GDM1 (cell line): Measurements from ENCODE around the gene PRSS57.
"Not testable (repeated sequence)": the region's sequence is repeated elsewhere in the genome, so short reads cannot be mapped to it uniquely, and the experiment has no call there.

Experiments used
- DNase-seq: peaks from one replicate; lab custom pipeline; 2025; lab: John Stamatoyannopoulos, UW

The PRSS57 gene

DNA sequence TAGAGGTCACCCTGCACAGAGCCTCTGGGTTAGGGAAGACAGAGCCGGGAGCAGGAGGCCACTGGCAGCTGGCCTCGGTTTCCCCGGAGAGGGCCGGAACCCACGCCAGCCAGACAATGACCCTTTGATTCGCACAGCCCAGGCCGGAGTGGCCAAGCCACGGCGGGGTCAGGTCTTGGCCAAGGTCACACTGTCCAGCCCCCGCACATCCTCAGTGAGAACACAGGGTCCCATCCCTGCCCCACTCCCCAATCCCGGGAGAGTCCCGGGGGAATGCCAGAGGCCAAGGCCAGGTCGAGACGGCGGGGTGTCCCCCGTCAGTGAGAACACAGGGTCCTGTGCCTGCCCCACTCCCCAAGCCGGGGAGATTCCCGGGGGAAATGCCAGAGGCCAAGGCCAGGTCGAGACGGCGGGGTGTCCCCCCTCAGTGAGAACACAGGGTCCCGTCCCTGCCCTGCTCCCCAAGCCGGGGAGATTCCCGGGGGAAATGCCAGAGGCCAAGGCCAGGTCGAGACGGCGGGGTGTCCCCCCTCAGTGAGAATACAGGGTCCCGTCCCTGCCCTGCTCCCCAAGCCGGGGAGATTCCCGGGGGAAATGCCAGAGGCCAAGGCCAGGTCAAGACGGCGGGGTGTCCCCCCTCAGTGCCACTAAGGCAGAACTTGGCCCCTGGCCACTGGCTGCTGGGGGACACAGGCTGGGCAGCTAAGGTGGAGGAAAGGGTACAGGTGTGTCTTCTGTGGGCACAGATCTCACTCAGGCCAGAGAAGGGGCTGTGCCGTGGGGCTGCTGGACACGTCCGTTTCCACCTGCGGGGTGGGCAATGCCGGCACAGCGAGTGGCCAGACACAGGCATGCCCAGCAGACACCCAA lies 20.7 kb downstream of the PRSS57 start:
- no peak for DNase-seq

- DNase-seq, result no peak
Measured at GRCh38 chr19:670609-671075, 24.6 kb downstream of the PRSS57 start.

DNA sequence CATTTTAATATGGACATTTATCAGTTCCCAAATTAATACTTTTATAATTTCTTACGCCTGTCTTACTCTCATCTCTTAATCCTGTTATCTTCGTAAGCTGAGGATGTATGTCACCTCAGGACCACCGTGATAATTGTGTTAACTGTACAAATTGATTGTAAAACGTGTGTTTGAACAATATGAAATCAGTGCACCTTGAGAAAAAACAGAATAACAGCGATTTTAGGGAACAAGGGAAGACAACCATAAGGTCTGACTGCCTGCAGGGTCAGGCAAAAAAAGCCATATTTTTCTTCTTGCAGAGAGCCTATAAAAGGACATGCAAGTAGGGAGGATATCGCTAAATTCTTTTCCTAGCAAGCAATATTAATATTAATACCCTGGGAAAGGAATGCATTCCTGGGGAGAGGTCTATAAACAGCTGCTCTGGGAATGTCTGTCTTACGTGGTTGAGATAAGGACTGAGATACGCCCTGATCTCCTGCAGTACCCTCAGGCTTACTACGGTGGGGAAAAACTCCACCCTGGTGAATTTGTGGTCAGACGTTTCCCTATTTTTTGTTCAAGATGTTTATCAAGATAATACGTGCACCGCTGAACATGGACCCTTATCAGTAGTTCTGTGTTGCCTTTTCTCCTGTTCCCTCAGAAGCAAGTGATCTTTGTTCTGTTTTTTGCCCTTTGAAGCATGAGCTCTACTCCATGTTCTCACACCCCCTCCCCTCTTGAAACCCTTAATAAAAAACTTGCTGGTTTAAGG lies 26.4 kb downstream of the PRSS57 start:
- DNase-seq, result not testable (repeated sequence)

GRCh38 chr19:666985-667573 lies 28.2 kb downstream of the PRSS57 start:
- DNase-seq, result not testable (repeated sequence)

DNA sequence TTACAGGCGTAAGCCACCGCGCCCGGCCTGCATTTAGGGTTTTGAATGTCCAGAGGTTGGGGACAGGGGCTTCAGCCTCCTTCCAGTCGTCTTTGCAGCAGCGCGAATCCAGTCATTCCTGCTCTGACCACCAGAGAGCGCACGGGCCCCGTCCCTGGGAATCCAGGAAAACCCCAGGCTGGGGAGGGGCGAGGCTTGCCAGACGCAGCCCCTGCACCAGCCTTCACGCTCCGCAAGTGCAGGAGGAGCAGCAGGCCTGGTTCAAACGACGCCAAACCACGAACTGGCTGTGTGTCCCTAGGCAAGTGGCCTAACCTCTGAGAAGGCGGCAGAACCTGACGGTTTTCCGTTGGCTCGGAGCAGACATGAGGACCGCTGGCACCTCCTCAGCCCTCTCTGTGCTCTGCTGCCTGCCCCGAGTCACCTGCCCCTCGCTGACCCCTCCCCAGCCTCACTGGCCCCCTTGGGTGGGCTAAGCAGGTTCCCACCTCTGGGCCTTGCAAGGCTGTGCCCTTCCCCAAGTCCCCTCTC lies 30.3 kb downstream of the PRSS57 start:
- peak; percentile 63 for DNase-seq

DNA sequence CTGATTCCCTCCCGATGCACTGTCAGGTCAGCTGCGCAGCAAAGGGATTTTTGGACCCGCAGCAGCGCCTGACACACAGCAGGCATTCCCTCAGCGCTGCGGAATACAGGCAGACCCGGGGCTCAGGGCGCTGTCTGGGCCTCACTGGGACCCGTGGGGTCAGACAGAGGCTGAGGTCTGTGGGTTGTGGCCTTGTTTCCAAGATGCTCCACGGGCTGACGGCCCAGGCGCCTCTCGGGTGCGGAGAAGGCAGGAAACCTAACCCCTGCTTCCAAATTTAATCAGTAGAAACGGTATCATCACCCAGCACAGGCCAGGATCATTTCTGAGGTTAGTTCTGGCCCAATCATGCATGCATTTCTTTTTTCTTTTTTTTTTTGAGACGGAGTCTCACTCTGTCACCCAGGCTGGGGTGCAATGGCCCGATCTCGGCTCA lies 31.6 kb downstream of the PRSS57 start:
- DNase-seq, result no peak

DNA sequence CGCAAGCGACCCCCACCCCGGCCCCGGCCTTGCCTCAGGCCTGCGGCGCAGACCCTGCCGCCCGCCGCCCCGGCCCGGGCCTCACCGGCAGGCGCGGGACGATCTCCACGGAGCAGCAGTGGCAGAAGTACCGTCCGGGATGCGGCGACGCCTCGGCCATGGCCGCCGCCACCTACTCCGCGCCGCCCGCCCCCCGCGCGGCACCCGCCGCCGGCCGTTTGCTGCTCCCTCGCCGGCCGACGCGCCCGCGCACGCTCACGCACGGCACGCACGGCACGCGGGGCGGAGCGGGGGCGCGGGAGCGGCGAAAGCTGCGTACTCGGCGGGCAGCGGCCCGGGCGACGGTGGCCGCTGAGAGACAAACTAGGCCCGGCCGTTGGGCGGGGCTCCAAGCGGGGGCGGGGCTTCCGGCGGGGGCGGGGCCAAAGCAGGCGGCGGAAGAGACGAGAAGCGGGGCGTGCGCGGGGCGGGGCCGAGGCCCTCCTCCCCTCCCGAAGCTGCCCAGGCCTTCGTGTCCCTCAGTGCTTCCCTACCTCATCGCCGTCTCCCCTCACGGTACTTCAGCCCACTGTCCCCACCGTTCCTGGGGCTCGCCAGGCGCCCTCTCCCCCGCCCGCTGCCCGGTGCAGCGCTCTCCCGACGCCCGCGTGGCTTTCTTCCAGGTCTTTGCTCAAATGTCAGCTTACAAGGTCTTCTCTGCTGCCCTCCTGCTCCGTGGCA lies 32.1 kb downstream of the PRSS57 start, which contains the start of gene RNF126:
Gene RNF126, minus strand, starts transcription at position 253 of the 720 bp plus-strand sequence. Its CDS starts 93 bp downstream, at position 160.
- peak; percentile 89 for DNase-seq

DNA sequence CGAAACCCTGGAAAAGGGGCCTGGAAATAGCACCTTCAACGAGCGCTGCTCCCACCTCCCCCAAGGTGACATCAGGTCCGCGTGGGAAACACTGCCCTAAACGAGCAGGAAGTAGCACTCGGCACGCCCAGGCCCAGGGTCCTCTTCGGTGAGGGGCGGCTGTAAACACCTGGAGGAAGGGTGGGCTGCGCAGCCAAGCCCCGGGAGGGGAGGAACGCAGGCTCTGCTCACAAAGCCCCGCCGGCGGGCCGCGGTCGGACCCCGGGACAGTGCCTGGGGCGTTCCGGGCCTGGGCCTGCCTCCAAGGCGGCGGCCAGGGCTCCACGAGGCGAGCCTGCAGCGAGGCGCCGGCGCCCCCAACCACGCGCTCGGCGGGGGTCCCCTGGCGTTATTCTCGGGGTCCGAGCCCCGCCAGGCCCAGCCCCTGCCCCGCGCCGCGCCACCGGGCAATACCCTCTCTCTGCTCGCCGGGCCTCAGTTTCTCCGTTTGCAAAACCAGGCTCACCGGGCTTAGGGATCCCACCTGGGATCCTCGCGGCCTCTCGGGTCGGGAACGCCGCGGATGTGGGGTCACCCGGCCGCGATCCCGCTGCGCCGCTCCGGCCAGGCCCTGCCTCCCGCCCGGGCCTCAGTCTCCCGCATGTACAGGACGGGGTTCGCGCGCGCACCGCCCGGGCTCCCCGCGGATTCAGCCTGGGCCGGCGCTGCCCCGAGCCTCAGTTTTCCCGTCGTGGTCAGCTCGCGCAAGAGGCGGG lies 32.9 kb downstream of the PRSS57 start:
- peak; percentile 25 for DNase-seq

DNA sequence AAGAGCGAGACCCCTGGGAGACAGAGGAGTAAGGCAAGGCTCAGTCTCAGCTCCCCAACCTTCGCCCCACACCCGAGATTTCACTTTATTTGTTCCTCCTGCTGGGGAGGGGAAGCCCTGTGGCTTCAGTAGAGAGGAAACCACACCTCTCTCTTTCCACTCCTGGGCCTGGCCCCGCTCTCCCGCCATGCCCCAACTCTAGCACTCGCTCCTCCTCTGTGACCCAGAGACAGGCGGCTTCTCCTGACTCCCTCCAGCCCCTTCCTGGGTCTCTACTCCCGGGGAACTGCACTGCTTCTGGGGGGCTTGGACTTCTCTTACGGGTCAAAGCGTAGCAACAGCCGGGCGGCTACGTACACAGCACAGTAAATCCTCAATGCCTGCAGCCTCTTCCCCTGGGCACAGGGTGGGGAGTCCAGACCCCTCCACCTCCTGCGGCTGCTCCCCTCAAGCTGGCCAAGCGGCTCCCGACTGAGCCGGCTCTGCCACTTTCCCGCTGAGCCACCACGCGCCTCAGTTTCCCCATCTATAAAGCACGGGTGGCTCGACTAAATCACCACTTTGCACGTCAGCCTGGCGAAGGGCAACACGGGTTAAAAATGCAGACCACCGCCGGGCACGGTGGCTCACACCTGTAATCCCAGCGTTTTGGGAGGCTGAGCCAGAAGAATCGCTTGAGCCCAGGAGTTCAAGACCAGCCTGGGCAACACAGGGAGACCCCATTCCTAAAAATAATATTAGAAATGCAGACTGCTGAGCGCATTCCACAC lies 33.6 kb downstream of the PRSS57 start:
- no peak for DNase-seq

GRCh38 chr19:660793-661426 lies 34.3 kb downstream of the PRSS57 start:
- no peak for DNase-seq

DNA sequence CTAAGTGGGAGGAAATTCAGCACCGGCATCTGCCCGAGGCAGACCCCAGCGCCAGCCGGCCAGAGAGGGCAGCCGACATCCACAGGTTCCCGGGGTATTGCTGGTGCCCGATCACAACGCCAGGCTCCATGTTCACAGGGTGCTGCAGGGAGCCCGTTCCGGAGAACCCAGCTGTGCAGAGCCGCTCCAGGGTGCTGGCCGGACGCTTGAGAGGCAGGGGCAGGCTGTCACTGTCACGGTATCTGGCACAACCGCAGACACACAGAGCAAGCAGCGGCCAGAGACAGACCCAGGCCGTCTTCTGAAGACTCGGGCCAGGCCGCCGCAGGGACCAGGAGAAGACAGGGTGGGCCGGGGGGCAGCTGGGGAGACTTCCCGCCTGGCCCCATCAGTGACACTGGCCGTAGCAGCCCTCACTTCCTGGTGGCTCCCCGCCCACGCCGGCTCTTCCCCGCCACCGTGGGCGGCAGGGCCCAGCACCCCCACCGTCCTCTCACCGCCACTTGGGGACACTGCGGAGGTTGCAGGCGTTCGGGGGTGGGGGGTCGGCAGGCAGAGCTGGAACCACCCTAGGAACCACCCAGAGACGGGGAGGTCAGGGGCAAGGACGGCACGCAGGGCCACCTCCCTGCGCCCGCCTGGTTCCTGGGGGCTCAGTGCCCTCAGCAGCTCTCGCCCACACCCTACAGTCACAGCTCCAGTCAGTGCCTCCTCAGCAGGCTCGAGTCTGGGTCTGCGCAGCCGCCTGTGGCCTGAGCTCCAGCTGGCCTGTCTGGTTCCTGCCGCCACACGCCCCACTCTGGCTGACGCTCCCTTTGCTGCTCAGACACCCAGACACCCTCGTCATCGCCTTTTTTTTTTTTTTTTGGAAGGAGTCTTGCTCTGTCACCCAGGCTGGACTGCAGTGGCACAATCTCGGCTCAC lies 36.1 kb downstream of the PRSS57 start:
- no peak for DNase-seq

DNA sequence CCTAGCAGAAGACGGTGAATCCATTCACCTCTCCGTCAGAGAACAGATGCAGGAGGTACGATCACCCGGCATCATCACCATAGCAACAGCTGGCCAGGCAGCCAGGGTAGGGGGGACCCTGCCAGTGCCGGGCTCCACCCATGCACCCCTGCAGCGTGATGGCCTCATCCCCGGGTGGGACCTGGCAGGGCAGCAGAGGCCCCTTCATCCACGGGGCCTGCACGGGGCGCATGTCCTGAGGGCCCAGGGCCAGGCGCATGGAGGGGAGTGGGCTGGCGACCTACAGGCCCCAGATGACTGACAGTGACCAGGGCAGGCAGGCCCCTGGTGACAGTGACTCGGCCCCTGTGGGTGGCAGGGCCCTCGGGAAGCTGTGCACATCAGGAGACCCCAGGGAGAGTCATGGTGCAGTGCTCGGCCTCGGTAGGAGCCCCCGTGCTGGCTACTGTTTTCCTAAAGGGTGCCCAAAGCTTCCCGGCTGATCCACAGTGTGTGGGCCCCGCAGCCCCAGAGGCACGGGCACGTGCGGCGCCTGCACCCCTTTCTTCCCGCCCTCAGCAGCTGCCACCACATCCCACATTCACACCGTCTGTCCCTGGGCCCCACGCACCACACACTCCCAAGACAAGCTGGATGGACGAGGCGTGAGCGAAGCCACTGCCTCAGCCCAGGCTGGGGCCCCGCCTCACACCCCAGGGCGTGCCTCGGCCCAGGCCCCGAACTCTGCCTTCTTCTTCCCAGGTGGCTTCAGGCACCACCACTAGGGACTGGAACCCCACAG lies 37.0 kb downstream of the PRSS57 start:
- DNase-seq, result no peak

- no peak for DNase-seq
Measured at GRCh38 chr19:657611-658010, 37.6 kb downstream of the PRSS57 start.

DNA sequence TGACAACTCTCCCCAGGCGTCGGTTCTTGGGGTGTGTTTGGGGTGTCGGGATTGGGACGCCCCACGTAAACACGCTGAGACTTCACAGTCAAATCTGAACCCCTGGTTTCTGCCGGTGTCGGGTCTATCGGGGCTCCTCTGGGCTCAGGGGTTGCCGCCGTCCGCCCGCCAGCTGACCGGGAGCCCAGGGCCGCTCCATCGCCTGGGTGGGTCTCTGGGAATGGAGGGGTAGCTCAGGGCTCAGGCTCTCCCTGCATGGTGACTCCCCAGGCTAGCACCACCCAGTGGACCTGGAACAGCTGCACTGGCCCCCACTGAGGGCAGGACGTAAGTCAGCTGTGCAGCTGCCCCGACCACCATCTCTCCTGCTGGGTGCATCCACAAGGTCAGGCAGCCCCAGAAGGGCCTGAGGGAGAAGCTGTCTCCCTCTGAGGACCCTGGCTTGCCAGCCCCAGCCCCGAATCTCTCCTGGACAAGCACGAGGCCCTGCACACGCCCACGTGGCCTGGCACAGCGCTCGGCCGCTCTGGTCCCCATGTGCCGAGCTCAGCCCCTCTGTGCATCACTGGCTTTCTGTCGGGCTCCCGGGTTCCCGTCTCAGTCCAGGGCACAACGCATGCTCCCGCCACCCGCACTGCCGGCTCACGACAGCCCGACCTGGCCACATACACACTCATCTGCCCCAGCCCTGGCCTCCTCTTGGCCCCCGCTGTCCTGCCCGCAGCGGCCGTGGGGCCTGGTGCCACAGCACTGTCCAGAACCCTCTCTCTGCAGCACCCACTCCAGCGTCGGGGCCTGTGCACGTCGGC lies 38.3 kb downstream of the PRSS57 start:
- no peak for DNase-seq

GRCh38 chr19:655691-656090 lies 39.6 kb downstream of the PRSS57 start:
- DNase-seq, result no peak

DNA sequence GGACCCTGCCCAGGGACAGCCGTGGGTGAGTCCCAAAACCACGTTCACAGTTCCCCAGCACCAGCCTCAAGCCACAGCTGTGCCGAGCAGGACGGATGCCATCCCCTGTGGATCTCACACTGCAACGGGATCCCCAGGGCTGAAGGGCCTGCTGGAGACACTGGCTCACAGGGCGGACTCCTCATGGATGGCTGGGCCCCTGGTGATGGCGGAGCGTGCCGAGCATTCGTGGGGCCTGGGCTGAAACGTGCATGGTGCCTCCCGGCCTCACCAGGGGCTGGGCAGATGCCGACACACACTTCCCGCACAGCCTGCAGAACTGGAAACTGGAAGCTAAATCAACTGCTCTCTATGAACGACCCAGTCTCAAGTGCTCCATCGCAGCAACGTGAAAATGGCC lies 41.8 kb downstream of the PRSS57 start:
- no peak for DNase-seq
